IMR-90 (cell line): Measurements from ENCODE around the gene KIF13A.

Source experiments
- BHLHE40 ChIP-seq: fragments of 150-350 bp; IDR thresholded peaks from 2 replicates; pipeline ENCODE4 v1.6.1; 2016; ENCODE audit warnings: mild to moderate bottlenecking, low read depth, low read length
- FOS ChIP-seq: fragments of 150-350 bp; IDR thresholded peaks from 2 replicates; pipeline ENCODE4 v1.6.1; 2016; ENCODE audit warnings: low read depth, low read length
- MAFK ChIP-seq: IDR thresholded peaks from 2 replicates; pipeline ENCODE4 v1.6.1; 2012; ENCODE audit warnings: low read depth, low read length, improper control_type of control experiment
- MXI1 ChIP-seq: IDR thresholded peaks from 2 replicates; pipeline ENCODE4 v1.6.1; 2012; ENCODE audit warnings: low read depth, mild to moderate bottlenecking, low read length, moderate library complexity, borderline replicate concordance
- POLR2A ChIP-seq: IDR thresholded peaks from 2 replicates; pipeline ENCODE4 v1.6.1; 2012; ENCODE audit warnings: mild to moderate bottlenecking, low read depth, low read length
- RAD21 ChIP-seq: IDR thresholded peaks from 2 replicates; pipeline ENCODE4 v1.6.1; 2012; ENCODE audit warnings: low read length, improper control_type of control experiment
- RCOR1 ChIP-seq: IDR thresholded peaks from 2 replicates; pipeline ENCODE4 v1.6.1; 2012; ENCODE audit warnings: mild to moderate bottlenecking, low read length, improper control_type of control experiment; ENCODE audit not compliant: insufficient replicate concordance
- RFX5 ChIP-seq: IDR thresholded peaks from 2 replicates; pipeline ENCODE4 v1.8.0; 2012; ENCODE audit warnings: low read depth, mild to moderate bottlenecking, low read length, moderate library complexity
- SMC3 ChIP-seq: fragments of 150-350 bp; IDR thresholded peaks from 2 replicates; pipeline ENCODE4 v1.6.1; 2016; ENCODE audit warnings: low read depth, mild to moderate bottlenecking, antibody characterized with exemption, low read length, moderate library complexity
- TF ChIP-seq, protein P1 (sequence below): conservative IDR thresholded peaks from 2 replicates; pipeline ENCODE4 v1.5.1; 2012; ENCODE audit warnings: mild to moderate bottlenecking, low read depth, low read length, improper control_type of control experiment
- TF ChIP-seq, protein P2 (sequence below): fragments of 150-350 bp; IDR thresholded peaks from 2 replicates; pipeline ENCODE4 v1.6.1; 2016; ENCODE audit warnings: low read depth, mild to moderate bottlenecking, low read length, moderate library complexity, borderline replicate concordance
- TF ChIP-seq, protein P3 (sequence below): fragments of 150-350 bp; IDR thresholded peaks from 2 replicates; pipeline ENCODE4 v1.6.1; 2017; ENCODE audit warnings: mild to moderate bottlenecking, antibody characterized with exemption, low read length, low read depth

GRCh38 chr6:17948725-17949124 is 38.7 kb downstream of the KIF13A start:
- TF ChIP-seq, protein P1, sequence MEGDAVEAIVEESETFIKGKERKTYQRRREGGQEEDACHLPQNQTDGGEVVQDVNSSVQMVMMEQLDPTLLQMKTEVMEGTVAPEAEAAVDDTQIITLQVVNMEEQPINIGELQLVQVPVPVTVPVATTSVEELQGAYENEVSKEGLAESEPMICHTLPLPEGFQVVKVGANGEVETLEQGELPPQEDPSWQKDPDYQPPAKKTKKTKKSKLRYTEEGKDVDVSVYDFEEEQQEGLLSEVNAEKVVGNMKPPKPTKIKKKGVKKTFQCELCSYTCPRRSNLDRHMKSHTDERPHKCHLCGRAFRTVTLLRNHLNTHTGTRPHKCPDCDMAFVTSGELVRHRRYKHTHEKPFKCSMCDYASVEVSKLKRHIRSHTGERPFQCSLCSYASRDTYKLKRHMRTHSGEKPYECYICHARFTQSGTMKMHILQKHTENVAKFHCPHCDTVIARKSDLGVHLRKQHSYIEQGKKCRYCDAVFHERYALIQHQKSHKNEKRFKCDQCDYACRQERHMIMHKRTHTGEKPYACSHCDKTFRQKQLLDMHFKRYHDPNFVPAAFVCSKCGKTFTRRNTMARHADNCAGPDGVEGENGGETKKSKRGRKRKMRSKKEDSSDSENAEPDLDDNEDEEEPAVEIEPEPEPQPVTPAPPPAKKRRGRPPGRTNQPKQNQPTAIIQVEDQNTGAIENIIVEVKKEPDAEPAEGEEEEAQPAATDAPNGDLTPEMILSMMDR, result no peak
- TF ChIP-seq RAD21 (no peak), POLR2A (no peak), FOS (no peak), BHLHE40 (no peak), RCOR1 (no peak), RFX5 (no peak), SMC3 (no peak), MXI1 (no peak), MAFK (no peak)
- TF ChIP-seq, protein P2, sequence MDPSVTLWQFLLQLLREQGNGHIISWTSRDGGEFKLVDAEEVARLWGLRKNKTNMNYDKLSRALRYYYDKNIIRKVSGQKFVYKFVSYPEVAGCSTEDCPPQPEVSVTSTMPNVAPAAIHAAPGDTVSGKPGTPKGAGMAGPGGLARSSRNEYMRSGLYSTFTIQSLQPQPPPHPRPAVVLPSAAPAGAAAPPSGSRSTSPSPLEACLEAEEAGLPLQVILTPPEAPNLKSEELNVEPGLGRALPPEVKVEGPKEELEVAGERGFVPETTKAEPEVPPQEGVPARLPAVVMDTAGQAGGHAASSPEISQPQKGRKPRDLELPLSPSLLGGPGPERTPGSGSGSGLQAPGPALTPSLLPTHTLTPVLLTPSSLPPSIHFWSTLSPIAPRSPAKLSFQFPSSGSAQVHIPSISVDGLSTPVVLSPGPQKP, result no peak
- TF ChIP-seq, protein P3, sequence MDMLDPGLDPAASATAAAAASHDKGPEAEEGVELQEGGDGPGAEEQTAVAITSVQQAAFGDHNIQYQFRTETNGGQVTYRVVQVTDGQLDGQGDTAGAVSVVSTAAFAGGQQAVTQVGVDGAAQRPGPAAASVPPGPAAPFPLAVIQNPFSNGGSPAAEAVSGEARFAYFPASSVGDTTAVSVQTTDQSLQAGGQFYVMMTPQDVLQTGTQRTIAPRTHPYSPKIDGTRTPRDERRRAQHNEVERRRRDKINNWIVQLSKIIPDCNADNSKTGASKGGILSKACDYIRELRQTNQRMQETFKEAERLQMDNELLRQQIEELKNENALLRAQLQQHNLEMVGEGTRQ, result no peak
